ENCODE results near the gene ARMC9. TPM values are rescaled to one million over a fixed set of nuclear protein-coding genes. Genes with fewer than 3 reads are reported as not detected.

Gene ARMC9
- total and polyA plus RNA-seq, 2 donors (not counting 3 experiments of a cell fraction or from before 2014, with no cell fraction given): 16.4 to 24.2 TPM

GRCh38 chr2:231184319-231184718 is 14.1 kb upstream of the ARMC9 start:
- CTCF ChIA-PET: interaction anchor here (0.5 to 5.1 kb wide), 4 partner anchors 8 to 80 kb away, joined by 3 to 30 read pairs (median 3); partner anchors contain the start of gene HTR2B
- Histone ChIP-seq H2AFZ (ENCODE audit: low read depth, low read length) (no peak overlapping the region), H3K36me3 (ENCODE audit: control insufficient read depth in 2 of 2, extremely low read depth in 1 of 2, insufficient read depth in 2 of 2, low read length in 2 of 2) (no peaks in the 10 kb centered on the region), H4K20me1 (replicated peaks; ENCODE audit: control insufficient read depth, extremely low read depth, insufficient read depth, low read length) (no peaks in the 10 kb centered on the region), H3K4me3 (replicated peaks in 1 of 3; ENCODE audit: insufficient read depth in 1 of 3, low read depth in 1 of 3, low read length in 3 of 3) (no peak overlapping the region), H3K9me3 (replicated peaks; ENCODE audit: control insufficient read depth, insufficient read depth, low read length) (no peaks in the 10 kb centered on the region), H3K9me1 (replicated peaks; ENCODE audit: control insufficient read depth, extremely low read depth, insufficient read depth, low read length) (no peaks in the 10 kb centered on the region), H3K4me1 (ENCODE audit: control insufficient read depth, extremely low read depth, insufficient read depth, low read length) (peaks cover 48% of the 10 kb centered on the region), H3K27ac (ENCODE audit: insufficient read depth, low read depth, low read length) (no peak overlapping the region), H3K79me2 (ENCODE audit: control insufficient read depth, insufficient read depth, low read length) (no peaks in the 10 kb centered on the region), H3K4me2 (ENCODE audit: insufficient read depth, low read length) (no peak overlapping the region), H3K9ac (replicated peaks; ENCODE audit: extremely low read depth, insufficient read depth, low read length) (no peak overlapping the region), H3K27me3 (ENCODE audit: control insufficient read depth in 2 of 2, insufficient read depth in 2 of 2, low read length in 2 of 2) (no peaks in the 10 kb centered on the region)
- no TSS peak for BruUV-seq (replicated peaks)
- dilution Hi-C loops (cut with MboI; ENCODE audit: extremely low pct_ligation_motif_present, low sequenced_read_pairs): no loop called here
- intact Hi-C loops (cut with micrococcal nuclease): no loop called here
- FAIRE-seq (no peak), DNase-seq (ENCODE audit: low read depth, low spot score) (no peak)
- TF ChIP-seq CTCF (IDR thresholded peaks at IDR 0.05; ENCODE audit: extremely low read depth in 1 of 2, insufficient read depth in 1 of 2, low read depth in 1 of 2, low read length in 2 of 2) (no peak), JUN (IDR thresholded peaks at IDR 0.05; ENCODE audit: borderline replicate concordance, insufficient read depth, insufficient read length, low read depth) (no peak), GATA2 (IDR thresholded peaks at IDR 0.05; ENCODE audit: insufficient read depth, insufficient read length, low read depth, low read length) (no peak), MYC (IDR thresholded peaks at IDR 0.05; ENCODE audit: low read depth, low read length) (no peak), MAX (IDR thresholded peaks at IDR 0.05; ENCODE audit: insufficient read depth, insufficient read length) (no peak), POLR2A (IDR thresholded peaks at IDR 0.05; ENCODE audit: low read depth, low read length) (no peak), EZH2 (IDR thresholded peaks at IDR 0.05; ENCODE audit: borderline replicate concordance, low read depth, low read length, severe bottlenecking) (no peak), POLR2AphosphoS5 (IDR thresholded peaks at IDR 0.05; ENCODE audit: insufficient read depth, low read depth, low read length) (no peak), FOS (IDR thresholded peaks at IDR 0.05; ENCODE audit: borderline replicate concordance, insufficient read depth, low read length) (no peak)
- POLR2A ChIA-PET: no interaction called here

Data from endothelial cell of umbilical vein (primary cell).